AG08395 (cell line): ENCODE results near the gene HEPH.
"Not testable (repeated sequence)": the region's sequence is repeated elsewhere in the genome, so short reads cannot be mapped to it uniquely, and the experiment has no call there.

Experiments
- DNase-seq: peaks from one replicate; pipeline ENCODE4 v3.0.0; 2012; ENCODE audit warnings: mixed read lengths, low spot score

HEPH gene

DNA sequence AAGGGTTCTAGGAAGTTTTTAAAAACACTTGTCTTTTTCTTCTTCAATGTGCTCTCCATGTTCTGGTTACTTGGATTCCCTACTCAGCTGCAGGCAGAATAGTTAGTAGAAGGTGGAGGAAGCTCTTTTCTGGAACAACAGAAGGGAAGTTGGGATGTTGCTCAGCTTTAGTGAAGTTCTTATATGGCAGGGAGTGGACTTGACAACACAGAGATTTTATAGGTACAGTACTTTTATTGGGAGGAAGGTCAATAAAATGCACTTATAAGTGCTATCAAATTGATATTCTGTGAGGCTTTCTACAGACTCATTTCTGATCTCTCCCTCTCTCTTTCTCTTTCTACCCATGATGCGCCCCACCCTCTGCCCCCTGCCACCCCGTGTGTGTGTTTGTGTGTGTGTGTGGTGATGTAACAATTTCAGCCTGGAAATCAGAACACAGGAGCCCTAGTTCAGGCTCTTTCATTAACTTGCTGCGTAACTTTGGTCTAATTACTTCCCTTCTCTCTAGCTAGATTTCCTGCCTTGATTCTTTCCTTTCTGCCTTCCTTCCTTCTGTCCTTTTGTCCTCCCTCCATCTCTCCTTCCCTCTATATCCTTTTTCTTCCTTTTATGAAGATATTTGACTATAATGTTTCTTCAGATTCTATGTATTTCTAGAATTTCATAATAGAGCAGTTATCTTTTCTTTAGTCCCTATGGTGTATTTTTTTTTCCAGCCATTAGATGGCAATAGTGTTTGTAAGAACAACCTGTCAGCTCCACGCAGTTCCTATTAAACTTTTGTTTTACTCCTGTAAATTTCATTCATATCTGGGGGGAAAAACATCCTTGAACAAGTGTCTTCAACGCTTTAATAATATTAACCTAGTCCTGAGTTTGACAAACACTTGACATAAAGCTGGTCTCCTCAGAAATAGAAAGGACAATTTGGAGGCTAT, 37.1 kb downstream of the HEPH start:
- peak; percentile 25 for DNase-seq

DNA sequence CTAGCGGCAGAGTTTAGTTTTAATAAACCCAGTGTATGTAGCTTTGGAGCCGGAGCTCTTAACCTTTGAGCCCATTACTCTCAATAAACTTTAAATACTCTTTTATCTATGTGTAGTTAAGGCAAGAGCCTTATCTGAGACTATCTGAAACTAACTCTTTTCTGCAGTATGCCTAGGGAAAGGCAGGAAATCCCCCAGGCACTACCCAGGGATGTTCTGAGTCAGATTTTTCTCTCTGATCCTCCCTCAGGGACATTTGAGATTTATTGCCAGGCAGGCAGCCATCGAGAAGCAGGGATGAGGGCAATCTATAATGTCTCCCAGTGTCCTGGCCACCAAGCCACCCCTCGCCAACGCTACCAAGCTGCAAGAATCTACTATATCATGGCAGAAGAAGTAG, 39.1 kb downstream of the HEPH start:
- no peak for DNase-seq

DNA sequence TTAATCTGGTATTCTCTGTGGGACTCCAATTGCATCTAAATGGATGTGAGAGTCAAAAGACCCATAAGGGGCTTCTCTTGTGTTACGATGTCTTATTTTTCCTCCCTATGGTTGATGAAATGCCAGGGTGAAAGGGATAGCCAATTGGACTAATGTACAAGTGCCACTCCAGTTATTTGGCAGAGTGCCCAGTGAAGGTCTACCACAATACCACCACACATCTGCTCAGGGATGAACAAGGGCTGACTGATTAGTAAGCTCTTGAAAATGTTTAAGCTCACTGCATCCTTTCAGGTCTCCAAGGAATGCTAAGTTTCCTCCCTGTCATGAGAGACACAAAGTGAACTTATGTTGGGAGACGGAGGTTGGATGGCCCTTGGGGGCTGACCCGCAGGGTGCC, 57.8 kb downstream of the HEPH start:
- DNase-seq: no peak

DNA sequence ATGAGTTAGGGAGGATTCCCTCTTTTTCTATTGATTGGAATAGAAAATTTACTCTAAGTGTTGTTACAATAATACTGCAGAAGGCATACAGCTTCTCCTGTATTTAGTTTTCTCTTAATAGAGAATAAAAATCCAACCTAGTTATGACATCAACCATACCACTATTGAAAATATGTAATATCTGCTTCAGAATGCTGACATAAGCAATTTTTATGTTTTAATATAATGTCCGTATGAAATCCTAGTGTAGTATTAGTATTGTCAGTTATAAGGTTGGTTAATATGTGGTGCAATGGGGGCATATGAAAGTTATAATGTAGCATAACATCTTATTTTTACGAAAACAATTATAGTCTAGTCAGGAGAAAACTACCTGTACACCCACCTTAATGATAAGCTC, 68.2 kb downstream of the HEPH start:
- DNase-seq: no peak

DNA sequence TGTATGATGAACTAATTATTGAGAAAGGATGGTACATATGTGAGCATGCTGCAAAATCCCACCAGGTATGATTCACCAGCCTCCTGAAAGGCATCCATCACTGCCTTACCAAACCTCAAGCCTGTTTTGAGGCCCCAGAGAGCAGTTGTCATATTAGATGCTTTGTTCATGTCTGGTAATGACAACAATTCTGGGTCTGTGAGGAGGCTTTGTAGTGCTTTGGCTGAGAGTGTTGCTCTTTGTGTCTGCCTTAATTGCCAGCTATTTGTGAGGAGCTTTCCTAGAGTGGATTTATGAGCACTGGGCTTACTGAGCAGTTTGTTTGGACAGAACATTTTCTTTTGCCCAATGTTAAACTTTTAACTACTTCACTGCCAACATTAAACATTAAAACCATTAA, 69.2 kb downstream of the HEPH start:
- no peak for DNase-seq

DNA sequence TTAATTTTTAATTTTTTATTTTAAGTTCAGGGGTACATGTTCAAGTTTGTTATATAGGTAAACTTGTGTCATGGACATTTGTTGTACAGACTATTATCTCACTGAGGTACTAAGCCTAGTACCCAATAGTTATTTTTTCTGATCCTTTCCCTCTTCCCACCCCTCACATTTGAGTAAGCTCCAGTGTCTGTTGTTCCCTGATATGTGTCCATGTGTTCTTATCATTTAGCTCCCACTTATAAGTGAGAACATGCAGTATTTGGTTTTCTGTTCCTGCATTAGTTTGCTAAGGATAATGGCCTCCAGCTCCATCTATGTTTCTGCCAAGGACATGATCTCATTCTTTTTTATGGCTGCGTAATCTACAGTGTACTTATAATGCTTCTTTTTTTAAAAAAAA, 69.9 kb downstream of the HEPH start:
- not testable (repeated sequence) for DNase-seq

DNA sequence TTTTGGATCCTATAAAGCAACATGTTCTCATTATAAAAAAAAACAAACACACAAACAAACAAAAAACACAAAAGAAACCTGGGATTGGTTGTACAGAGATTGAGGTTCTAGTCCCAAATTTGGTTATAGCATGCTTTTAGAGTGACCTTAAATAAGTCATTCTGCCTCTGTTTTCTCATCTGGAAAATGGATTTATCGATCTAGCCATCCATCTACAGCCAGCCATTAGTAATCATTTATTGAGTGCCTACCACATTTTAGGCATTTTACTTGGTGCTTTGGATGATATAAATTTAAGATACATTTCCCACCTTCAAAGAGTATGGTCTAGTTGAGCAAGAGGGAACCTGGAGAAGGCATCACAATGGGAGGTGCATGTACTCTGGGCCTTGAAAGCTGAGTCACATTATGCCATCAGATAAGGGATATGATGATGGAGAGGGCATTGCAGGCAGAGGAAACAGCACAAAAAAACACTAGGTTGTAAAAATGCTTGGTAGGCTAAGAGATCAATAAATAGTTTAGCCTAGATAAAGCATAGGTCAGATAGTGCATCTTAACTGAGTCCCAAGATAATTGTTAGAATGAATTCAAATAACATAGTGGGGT, 91.4 kb downstream of the HEPH start:
- DNase-seq: no peak

DNA sequence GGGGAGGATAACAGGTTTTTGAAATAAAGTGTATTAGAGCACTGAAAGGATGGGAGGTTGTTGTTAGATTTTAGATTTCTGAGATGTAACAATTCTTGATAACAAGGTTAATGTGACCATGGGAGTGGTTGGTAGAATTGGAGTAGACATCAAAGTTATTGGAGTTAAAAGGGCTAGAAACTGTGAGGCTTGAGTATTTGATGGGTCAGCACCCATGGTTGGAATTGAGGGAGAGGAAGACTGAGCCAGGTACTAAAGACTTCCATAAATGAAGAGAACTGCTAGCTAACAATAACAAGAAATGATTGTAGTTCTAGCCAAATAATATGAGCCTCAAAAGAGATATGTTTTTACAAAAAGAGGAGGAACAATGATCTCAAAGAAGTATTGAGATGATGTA, 98.8 kb downstream of the HEPH start:
- DNase-seq: no peak
